HEK293 (cell line): Measurements from ENCODE around the gene SLC31A1.

Source experiments
- CTCF ChIA-PET: fragments of 350-600 bp; formaldehyde crosslinking; extraction: SDS; loops from one replicate; lab custom pipeline; 2021; ENCODE audit warnings: antibody characterized with exemption; lab: Yijun Ruan, JAX
- POLR2A ChIA-PET: fragments of 300-600 bp; formaldehyde crosslinking; extraction: SDS; loops from one replicate; lab custom pipeline; 2020; ENCODE audit warnings: antibody characterized with exemption, inconsistent platforms; lab: Yijun Ruan, JAX
- H3K27ac ChIP-seq: fragments of 200-500 bp; sonication (Bioruptor generic); 2 replicates; pipeline ENCODE4 v1.5.1; 2014; ENCODE audit warnings: low read depth, low read length, control low read depth, inconsistent platforms; ENCODE audit errors: extremely low read depth
- H3K36me3 ChIP-seq, 2 experiments: fragments of 200-500 bp in 1 of 2; sonication (Bioruptor generic) in 1 of 2; 1 replicate in 1 of 2; 2 replicates in 1 of 2; pipeline ENCODE4 v1.5.1; 2014 to 2017; ENCODE audit warnings: inconsistent platforms in 2 of 2, low read length in 2 of 2; ENCODE audit not compliant: control insufficient read depth in 2 of 2, insufficient read depth in 1 of 2
- H3K4me1 ChIP-seq: fragments of 200-500 bp; sonication (Bioruptor generic); 2 replicates; pipeline ENCODE4 v1.5.1; 2014; ENCODE audit warnings: mild to moderate bottlenecking, low read length, inconsistent platforms; ENCODE audit not compliant: control insufficient read depth, insufficient read depth
- H3K4me3 ChIP-seq: 2 replicates; pipeline ENCODE4 v1.5.1; 2011; ENCODE audit warnings: low read depth, mild to moderate bottlenecking, control low read depth, low read length, moderate library complexity
- H3K9me3 ChIP-seq: fragments of 200-500 bp; sonication (Bioruptor generic); 2 replicates; pipeline ENCODE4 v1.5.1; 2014; ENCODE audit warnings: low read depth, low read length, inconsistent platforms; ENCODE audit not compliant: control insufficient read depth, insufficient read depth
- SETDB1 ChIP-seq: IDR thresholded peaks from one replicate; pipeline ENCODE4 v1.6.1; 2017; ENCODE audit warnings: mild to moderate bottlenecking, low read length, moderate library complexity, mixed read lengths; ENCODE audit not compliant: insufficient read length
- ZFHX2 ChIP-seq: fragments of 450-650 bp; formaldehyde crosslinking; conservative IDR thresholded peaks from 2 replicates; pipeline ENCODE4 v1.5.1; 2016; ENCODE audit warnings: missing biosample characterization, missing genetic modification characterization
- ZNF121 ChIP-seq: fragments of 450-650 bp; formaldehyde crosslinking; IDR thresholded peaks from 2 replicates; pipeline ENCODE4 v1.5.1; 2016; ENCODE audit warnings: missing biosample characterization, missing genetic modification characterization
- ZNF133 ChIP-seq: fragments of 450-650 bp; formaldehyde crosslinking; IDR thresholded peaks from 2 replicates; pipeline ENCODE4 v1.5.1; 2016; ENCODE audit warnings: missing biosample characterization, missing genetic modification characterization
- ZNF449 ChIP-seq: fragments of 450-650 bp; formaldehyde crosslinking; IDR thresholded peaks from 2 replicates; pipeline ENCODE4 v1.5.1; 2017; ENCODE audit warnings: missing biosample characterization, mild to moderate bottlenecking, missing genetic modification characterization, moderate library complexity
- ZNF624 ChIP-seq: fragments of 450-650 bp; formaldehyde crosslinking; IDR thresholded peaks from 2 replicates; pipeline ENCODE4 v1.5.1; 2017; ENCODE audit warnings: missing biosample characterization, missing genetic modification characterization
- ZNF670 ChIP-seq: fragments of 450-650 bp; formaldehyde crosslinking; IDR thresholded peaks from 2 replicates; pipeline ENCODE4 v1.5.1; 2016; ENCODE audit warnings: missing biosample characterization, missing genetic modification characterization, low read depth
- ZNF768 ChIP-seq: fragments of 450-650 bp; formaldehyde crosslinking; IDR thresholded peaks from 2 replicates; pipeline ENCODE4 v1.5.1; 2018; ENCODE audit warnings: missing biosample characterization, mild to moderate bottlenecking, missing genetic modification characterization
- ZSCAN16 ChIP-seq: fragments of 450-650 bp; formaldehyde crosslinking; IDR thresholded peaks from 2 replicates; pipeline ENCODE4 v1.5.1; 2016; ENCODE audit warnings: missing biosample characterization, missing genetic modification characterization
- TF ChIP-seq, protein P1 (sequence below): fragments of 450-650 bp; IDR thresholded peaks from 2 replicates; pipeline ENCODE4 v1.5.1; 2018; ENCODE audit warnings: missing biosample characterization, missing genetic modification characterization

SLC31A1 gene

DNA sequence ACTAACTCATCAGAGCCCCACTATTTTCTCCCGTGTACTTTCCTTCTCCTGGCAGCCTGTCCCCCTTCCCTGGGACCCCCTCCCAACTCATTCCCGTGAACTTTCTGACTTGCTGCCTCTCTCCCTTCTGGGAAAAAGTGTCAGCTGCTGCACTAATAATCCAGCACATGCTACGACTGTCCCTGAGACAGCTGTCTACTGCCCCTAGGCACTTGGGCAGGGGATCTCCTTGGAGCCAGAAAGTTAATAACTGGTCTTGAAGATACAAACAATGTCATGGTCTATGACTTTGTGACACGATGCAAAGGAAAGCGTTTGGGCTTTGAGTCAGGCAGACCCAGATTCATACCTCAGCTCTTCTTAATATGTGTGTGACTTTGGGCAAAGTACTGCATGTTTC, 91.9 kb downstream of the SLC31A1 start:
- ChIA-PET CTCF (interaction anchor here (0.7 kb wide), 1 partner anchor 90 kb away, joined by 3 read pairs; no protein-coding TSS in a partner anchor), POLR2A (no interaction called here)
- Histone ChIP-seq H3K9me3 (no peaks in the 10 kb centered on the region), H3K36me3 (no peaks in the 10 kb centered on the region), H3K27ac (no peak overlapping the region), H3K4me1 (no peaks in the 10 kb centered on the region), H3K4me3 (no peak overlapping the region)
- TF ChIP-seq, protein P1, sequence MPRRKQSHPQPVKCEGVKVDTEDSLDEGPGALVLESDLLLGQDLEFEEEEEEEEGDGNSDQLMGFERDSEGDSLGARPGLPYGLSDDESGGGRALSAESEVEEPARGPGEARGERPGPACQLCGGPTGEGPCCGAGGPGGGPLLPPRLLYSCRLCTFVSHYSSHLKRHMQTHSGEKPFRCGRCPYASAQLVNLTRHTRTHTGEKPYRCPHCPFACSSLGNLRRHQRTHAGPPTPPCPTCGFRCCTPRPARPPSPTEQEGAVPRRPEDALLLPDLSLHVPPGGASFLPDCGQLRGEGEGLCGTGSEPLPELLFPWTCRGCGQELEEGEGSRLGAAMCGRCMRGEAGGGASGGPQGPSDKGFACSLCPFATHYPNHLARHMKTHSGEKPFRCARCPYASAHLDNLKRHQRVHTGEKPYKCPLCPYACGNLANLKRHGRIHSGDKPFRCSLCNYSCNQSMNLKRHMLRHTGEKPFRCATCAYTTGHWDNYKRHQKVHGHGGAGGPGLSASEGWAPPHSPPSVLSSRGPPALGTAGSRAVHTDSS (tag by site-specific recombination): no peak
- no peak for TF ChIP-seq ZNF449 (tag by site-specific recombination)
- no peak for TF ChIP-seq ZNF768 (tag by site-specific recombination)
- TF ChIP-seq ZNF121 (tag by site-specific recombination): no peak
- no peak for TF ChIP-seq ZFHX2
- TF ChIP-seq ZNF624: no peak
- no peak for TF ChIP-seq ZNF670 (tag by site-specific recombination)
- TF ChIP-seq SETDB1: no peak
- TF ChIP-seq ZSCAN16 (tag by site-specific recombination): no peak
- TF ChIP-seq ZNF133 (tag by site-specific recombination): no peak
